Fibroblast of the aortic adventitia (primary cell): Measurements from ENCODE around the gene THPO. TPM values are rescaled to one million over a fixed set of nuclear protein-coding genes. Genes with fewer than 3 reads are reported as not detected.
"Not testable (repeated sequence)": the region's sequence is repeated elsewhere in the genome, so short reads cannot be mapped to it uniquely, and the experiment has no call there.

Experiments used
- DNase-seq: peaks from one replicate; pipeline ENCODE4 v3.0.0-alpha.2; 2010; ENCODE audit warnings: low read depth
- H3K4me3 ChIP-seq: 2 replicates; pipeline ENCODE4 v1.5.1; 2011; ENCODE audit warnings: low read depth, mild to moderate bottlenecking, control low read depth, low read length, moderate library complexity
- total RNA-seq: library from RNA; depleted of rRNA; stranded (reverse); fragments of >200 nt; gene quantifications from 2 replicates; pipeline ENCODE4 v1.2.3, GENCODE V29; 2012; ENCODE audit warnings: low replicate concordance
- TF ChIP-seq, protein P1 (sequence below): IDR thresholded peaks from 2 replicates; pipeline ENCODE4 v1.5.1; 2011; ENCODE audit warnings: mild to moderate bottlenecking, low read length, control low read depth, inconsistent platforms; ENCODE audit not compliant: insufficient read depth

THPO gene
- total RNA-seq, 1 donor, result not detected

DNA sequence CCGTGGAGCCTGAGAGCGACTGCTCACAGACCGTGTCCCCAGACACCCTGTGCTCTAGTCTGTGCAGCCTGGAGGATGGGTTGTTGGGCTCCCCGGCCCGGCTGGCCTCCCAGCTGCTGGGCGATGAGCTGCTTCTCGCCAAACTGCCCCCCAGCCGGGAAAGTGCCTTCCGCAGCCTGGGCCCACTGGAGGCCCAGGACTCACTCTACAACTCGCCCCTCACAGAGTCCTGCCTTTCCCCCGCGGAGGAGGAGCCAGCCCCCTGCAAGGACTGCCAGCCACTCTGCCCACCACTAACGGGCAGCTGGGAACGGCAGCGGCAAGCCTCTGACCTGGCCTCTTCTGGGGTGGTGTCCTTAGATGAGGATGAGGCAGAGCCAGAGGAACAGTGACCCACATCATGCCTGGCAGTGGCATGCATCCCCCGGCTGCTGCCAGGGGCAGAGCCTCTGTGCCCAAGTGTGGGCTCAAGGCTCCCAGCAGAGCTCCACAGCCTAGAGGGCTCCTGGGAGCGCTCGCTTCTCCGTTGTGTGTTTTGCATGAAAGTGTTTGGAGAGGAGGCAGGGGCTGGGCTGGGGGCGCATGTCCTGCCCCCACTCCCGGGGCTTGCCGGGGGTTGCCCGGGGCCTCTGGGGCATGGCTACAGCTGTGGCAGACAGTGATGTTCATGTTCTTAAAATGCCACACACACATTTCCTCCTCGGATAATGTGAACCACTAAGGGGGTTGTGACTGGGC, 33.3 kb downstream of the THPO start:
- TF ChIP-seq, protein P1, sequence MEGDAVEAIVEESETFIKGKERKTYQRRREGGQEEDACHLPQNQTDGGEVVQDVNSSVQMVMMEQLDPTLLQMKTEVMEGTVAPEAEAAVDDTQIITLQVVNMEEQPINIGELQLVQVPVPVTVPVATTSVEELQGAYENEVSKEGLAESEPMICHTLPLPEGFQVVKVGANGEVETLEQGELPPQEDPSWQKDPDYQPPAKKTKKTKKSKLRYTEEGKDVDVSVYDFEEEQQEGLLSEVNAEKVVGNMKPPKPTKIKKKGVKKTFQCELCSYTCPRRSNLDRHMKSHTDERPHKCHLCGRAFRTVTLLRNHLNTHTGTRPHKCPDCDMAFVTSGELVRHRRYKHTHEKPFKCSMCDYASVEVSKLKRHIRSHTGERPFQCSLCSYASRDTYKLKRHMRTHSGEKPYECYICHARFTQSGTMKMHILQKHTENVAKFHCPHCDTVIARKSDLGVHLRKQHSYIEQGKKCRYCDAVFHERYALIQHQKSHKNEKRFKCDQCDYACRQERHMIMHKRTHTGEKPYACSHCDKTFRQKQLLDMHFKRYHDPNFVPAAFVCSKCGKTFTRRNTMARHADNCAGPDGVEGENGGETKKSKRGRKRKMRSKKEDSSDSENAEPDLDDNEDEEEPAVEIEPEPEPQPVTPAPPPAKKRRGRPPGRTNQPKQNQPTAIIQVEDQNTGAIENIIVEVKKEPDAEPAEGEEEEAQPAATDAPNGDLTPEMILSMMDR, result no peak
- no peak for DNase-seq
- H3K4me3 ChIP-seq, result no peak overlapping the region

DNA sequence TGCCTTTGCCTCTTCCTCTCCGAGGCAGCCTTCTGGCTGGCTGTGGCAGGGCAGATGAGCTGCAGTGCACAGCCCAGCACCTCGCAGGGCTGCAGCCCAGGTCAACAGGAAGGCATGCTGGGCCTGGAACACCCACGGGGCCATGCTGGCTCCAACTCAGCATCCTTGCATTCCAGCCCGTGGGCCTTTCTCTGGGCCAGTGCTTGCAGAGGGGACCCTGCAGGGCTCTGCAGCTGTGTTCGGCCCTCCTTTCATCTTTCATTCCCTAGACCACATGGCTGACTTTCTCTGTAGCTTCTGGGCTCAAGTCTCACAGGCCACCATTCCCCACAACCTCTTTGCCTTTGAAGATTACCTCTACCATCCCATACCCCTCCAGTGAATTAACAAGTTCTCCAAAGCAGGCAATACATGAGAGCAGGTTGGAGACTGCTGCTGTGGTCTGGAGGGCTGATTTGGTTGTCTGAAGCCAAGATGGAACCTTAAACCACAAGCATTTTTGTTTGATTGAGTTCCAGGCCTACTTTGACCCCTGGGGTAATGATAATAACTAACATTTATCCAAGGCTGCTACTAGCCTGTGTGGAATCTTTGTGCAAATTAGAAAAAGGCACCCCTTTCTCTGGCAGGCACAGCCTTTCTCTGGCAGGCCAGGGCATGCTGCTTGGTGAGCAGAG, 34.7 kb downstream of the THPO start:
- DNase-seq, result no peak

DNA sequence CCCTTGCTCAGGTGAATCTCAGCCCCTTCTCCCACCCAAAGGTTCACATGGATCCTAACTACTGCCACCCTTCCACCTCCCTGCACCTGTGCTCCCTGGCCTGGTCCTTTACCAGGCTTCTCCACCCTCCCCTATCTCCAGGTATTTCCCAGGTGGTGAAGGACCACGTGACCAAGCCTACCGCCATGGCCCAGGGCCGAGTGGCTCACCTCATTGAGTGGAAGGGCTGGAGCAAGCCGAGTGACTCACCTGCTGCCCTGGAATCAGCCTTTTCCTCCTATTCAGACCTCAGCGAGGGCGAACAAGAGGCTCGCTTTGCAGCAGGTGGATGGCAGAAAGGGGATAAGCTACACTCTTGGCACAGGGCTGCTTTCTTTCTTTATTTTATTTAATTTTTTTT, 36.1 kb downstream of the THPO start:
- DNase-seq, result no peak
- TF ChIP-seq, protein P1, result no peak
- no peak overlapping the region for H3K4me3 ChIP-seq

More for the DNA sequence above, 34.7 kb downstream of the THPO start:
- TF ChIP-seq, protein P1, result no peak
- no peak overlapping the region for H3K4me3 ChIP-seq

DNA sequence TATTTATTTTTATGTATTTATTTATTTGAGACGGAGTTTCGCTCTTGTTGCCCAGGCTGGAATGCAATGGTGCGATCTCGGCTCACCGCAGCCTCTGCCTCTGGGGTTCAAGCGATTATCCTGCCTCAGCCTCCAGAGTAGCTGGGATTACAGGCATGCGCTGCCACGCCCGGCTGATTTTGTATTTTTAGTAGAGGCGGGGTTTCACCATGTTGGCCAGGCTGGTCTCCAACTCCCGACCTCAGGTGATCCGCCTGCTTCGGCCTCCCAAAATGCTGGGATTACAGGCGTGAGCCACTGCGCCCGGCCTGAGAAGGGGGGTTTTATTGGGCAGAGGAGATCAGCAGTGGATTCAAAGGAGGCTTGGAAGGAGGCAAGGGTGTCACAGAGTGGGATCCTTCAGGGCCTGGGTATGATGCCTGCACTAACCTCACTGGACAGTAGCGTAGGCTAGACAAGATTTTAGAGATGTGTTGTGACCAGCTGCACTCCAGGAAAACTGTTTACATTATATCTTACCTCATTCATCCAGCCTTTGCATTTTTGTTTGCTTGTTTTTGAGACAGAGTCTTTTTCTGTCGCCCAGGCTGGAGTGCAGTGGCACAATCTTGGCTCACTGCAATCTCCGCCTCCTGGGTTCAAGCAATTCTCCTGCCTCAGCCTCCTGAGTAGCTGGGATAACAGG, 38.4 kb downstream of the THPO start:
- H3K4me3 ChIP-seq, DNase-seq: not testable (repeated sequence)

DNA sequence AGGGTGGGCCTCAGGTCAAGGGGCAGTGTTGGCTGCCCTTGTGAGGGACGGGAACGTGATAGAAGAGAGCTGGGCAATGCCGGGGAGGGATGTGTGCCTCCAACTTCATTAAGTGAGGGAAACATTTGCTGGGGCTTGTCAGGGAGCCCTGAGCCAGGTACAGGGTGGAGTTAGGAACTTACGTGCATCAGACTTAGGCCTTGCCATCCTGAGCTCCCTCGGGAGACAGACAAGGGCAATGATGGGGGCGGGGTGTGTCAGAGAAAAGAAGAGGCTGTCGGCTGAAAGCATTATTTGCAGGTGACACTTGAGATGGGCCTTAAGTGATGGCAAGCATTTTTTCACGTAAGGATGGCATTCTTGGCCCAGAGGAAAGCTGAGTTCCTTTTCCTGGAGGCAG, 39.0 kb downstream of the THPO start:
- no peak for DNase-seq

DNA sequence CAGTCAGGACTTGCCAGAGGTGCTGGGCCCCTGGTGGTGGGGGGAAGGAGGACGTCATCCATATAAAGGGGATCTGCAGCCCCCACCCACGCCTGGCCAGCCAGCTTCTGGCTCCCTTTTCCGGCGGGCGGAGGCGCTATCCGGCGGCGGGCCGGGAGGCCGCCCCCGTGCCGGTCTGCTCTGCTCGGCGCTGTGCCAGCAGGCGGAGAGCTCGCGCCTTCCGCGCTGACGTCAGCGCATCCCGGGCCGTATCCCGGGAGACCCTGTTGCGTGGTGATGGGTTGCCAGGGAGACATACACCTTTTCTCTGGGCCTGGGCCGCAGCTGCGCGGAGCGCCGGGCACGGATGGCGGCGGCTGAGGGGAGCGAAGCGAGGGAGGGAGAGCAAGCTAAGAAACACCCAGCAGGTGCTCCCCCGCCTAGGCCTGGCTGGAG, 39.5 kb downstream of the THPO start:
- peak overlapping the region; percentile 77 for H3K4me3 ChIP-seq
- DNase-seq, result peak; percentile 86

More for the DNA sequence above, 39.0 kb downstream of the THPO start:
- TF ChIP-seq, protein P1, result no peak
- H3K4me3 ChIP-seq, result peak overlapping the region; percentile 77

DNA sequence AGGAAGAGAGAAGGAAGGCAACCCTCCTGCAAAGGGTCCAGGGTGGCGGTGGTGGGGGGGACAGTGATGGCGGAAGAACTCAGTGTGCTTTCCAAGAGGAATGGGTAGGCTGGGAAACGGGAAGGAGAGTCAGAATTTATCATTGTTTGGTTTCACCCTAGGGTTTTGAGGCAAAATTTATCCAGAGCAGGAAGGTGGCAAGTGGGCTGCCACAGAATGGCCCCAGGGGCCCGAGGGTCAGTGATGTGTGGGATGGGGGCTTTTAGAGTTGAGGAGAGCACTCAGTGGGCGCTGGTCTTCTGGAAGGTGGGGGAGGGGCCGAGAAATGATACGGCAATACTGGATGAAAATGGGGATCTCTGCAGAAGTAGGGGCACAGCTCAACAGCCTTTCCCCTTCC, 40.0 kb downstream of the THPO start:
- TF ChIP-seq, protein P1, result no peak
- DNase-seq, result no peak
- H3K4me3 ChIP-seq, result peak overlapping the region; percentile 77

More for the DNA sequence above, 39.5 kb downstream of the THPO start:
- TF ChIP-seq, protein P1, result peak; percentile 35
